ENCODE results near the gene TRPC4AP. TPM values are rescaled to one million over a fixed set of nuclear protein-coding genes. Genes with fewer than 3 reads are reported as not detected.

The TRPC4AP gene
- total and polyA plus RNA-seq, 2 of the 8 experiments (the other 6 are each of a cell fraction or from before 2014, with no cell fraction given) = 73.1 to 74.8 TPM

GRCh38 chr20:34976286-34976685 is 116.3 kb downstream of the TRPC4AP start (continued):
- TF ChIP-seq CHD7 (IDR thresholded peaks at IDR 0.05; ENCODE audit: insufficient replicate concordance, low read length) (no peak), NANOG (IDR thresholded peaks at IDR 0.05; ENCODE audit: insufficient read depth, low read depth, low read length, poor library complexity, severe bottlenecking) (no peak), SAP30 (IDR thresholded peaks at IDR 0.05; ENCODE audit: insufficient read depth, insufficient replicate concordance, low read length) (no peak), KDM1A (IDR thresholded peaks at IDR 0.05; ENCODE audit: borderline replicate concordance, low read length) (no peak), CBX8 (IDR thresholded peaks at IDR 0.05; ENCODE audit: borderline replicate concordance, low read depth, low read length) (no peak), BCL11A (IDR thresholded peaks at IDR 0.05; ENCODE audit: low read depth in 2 of 2, low read length in 2 of 2) (no peak), GABPA (IDR thresholded peaks at IDR 0.05; ENCODE audit: borderline replicate concordance, insufficient read depth, low read length) (no peak), TAF1 (IDR thresholded peaks at IDR 0.05; ENCODE audit: low read depth, low read length) (no peak), SIRT6 (IDR thresholded peaks at IDR 0.05; ENCODE audit: low read length) (no peak), RAD21 (IDR thresholded peaks at IDR 0.05 in 1 of 2, conservative IDR thresholded peaks at IDR 0.05 in 1 of 2; ENCODE audit: low read depth in 2 of 2, low read length in 2 of 2) (no peak), RNF2 (IDR thresholded peaks at IDR 0.05; ENCODE audit: borderline replicate concordance, low read depth, low read length, missing control alignments, poor library complexity, severe bottlenecking) (no peak)

Measured in H1 (cell line).